ENCODE measurements around the gene CC2D2B. TPM values are rescaled to one million over a fixed set of nuclear protein-coding genes. Genes with fewer than 3 reads are reported as not detected.

Gene CC2D2B
- total and polyA plus RNA-seq, 2 of the 13 experiments (the other 11 are each of a cell fraction or from before 2014, with no cell fraction given): 0.20 TPM; not detected in 1

DNA sequence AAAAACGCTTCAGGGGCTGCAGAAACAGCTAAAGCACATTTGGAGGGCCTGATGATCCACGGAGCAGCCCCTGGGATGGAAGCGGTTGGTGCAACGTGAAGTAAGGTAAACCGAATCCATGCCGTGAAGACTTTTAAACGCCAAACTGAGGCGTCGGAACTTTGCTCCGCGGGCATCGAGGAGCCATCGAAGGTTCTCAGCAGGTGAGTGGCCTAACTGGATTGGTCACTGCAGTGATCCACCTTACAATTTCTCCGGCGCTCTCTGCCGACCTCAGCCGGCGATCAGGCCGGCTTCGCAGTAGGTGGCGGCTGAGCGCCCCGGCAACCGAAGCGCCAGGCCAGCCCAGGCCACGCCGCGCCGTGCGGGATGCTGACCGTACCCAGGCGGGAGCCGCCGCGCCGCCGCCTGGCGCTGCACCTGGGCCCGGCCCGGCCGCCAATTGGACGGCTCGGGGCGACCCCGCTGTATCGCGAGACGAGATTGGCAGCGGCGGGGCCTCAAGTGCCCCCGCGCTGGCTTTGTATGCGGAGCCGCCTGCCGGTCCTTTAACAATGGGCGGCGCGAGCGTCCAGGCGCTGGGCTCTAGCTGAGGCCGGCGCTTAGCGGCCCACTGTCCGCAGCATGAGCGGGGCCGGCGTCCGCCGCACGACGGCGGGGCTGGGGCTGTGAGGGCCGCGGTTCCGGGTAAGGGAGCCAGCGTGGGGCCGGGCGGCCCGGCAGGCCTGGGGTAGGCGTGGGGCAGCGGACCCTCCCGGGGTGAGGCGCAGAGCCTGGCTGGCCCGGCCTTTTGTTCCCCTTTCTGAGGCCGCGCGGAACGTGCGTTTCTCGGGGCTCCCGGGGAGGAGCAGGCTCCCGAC is 135.5 kb downstream of the CC2D2B start, which contains the start of gene CCNJ (continued):
- TF ChIP-seq, protein P1, sequence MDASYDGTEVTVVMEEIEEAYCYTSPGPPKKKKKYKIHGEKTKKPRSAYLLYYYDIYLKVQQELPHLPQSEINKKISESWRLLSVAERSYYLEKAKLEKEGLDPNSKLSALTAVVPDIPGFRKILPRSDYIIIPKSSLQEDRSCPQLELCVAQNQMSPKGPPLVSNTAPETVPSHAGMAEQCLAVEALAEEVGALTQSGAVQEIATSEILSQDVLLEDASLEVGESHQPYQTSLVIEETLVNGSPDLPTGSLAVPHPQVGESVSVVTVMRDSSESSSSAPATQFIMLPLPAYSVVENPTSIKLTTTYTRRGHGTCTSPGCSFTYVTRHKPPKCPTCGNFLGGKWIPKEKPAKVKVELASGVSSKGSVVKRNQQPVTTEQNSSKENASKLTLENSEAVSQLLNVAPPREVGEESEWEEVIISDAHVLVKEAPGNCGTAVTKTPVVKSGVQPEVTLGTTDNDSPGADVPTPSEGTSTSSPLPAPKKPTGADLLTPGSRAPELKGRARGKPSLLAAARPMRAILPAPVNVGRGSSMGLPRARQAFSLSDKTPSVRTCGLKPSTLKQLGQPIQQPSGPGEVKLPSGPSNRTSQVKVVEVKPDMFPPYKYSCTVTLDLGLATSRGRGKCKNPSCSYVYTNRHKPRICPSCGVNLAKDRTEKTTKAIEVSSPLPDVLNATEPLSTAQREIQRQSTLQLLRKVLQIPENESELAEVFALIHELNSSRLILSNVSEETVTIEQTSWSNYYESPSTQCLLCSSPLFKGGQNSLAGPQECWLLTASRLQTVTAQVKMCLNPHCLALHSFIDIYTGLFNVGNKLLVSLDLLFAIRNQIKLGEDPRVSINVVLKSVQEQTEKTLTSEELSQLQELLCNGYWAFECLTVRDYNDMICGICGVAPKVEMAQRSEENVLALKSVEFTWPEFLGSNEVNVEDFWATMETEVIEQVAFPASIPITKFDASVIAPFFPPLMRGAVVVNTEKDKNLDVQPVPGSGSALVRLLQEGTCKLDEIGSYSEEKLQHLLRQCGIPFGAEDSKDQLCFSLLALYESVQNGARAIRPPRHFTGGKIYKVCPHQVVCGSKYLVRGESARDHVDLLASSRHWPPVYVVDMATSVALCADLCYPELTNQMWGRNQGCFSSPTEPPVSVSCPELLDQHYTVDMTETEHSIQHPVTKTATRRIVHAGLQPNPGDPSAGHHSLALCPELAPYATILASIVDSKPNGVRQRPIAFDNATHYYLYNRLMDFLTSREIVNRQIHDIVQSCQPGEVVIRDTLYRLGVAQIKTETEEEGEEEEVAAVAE (CRISPR knock-in tag; IDR thresholded peaks at IDR 0.05; ENCODE audit: borderline replicate concordance): peak; percentile 99
- TF ChIP-seq CBX2 (IDR thresholded peaks at IDR 0.05; ENCODE audit: low read depth, low read length) (no peak), CBX2 (CRISPR knock-in tag; IDR thresholded peaks at IDR 0.05; ENCODE audit: low read depth) (no peak), GTF2F1 (IDR thresholded peaks at IDR 0.05; ENCODE audit: low read length) (no peak), GMEB2 (CRISPR knock-in tag; IDR thresholded peaks at IDR 0.05; ENCODE audit: low read depth) (no peak), FOXM1 (CRISPR knock-in tag; IDR thresholded peaks at IDR 0.05) (peak; percentile 7; the same call in 1 of the 2 replicates), GLMP (CRISPR knock-in tag; IDR thresholded peaks at IDR 0.05; ENCODE audit: borderline replicate concordance) (no peak), TP53 (CRISPR knock-in tag; conservative IDR thresholded peaks at IDR 0.05) (no peak), ZNF775 (CRISPR knock-in tag; IDR thresholded peaks at IDR 0.05; ENCODE audit: borderline replicate concordance) (0 out of 2 replicates have a peak, but pooled peaks have one; percentile 36), MTA3 (CRISPR knock-in tag; IDR thresholded peaks at IDR 0.05) (no peak), ZNF383 (CRISPR knock-in tag; IDR thresholded peaks at IDR 0.05; ENCODE audit: borderline replicate concordance) (no peak), FOXK1 (CRISPR knock-in tag; IDR thresholded peaks at IDR 0.05; ENCODE audit: borderline replicate concordance, low read depth) (no peak; the same call in 1 of the 2 replicates), ZNF225 (CRISPR knock-in tag; IDR thresholded peaks at IDR 0.05) (no peak; the same call in 1 of the 2 replicates), FOXA1 (IDR thresholded peaks at IDR 0.05) (no peak), FOXA1 (CRISPR knock-in tag; IDR thresholded peaks at IDR 0.05) (no peak), POLR2AphosphoS5 (IDR thresholded peaks at IDR 0.05; ENCODE audit: low read depth, low read length) (peak; percentile 79), MIXL1 (CRISPR knock-in tag; IDR thresholded peaks at IDR 0.05) (no peak), NR2F6 (IDR thresholded peaks at IDR 0.05) (no peak), NR2F6 (CRISPR knock-in tag; IDR thresholded peaks at IDR 0.05) (no peak), NCOA1 (CRISPR knock-in tag; IDR thresholded peaks at IDR 0.05) (0 out of 2 replicates have a peak, but pooled peaks have one; percentile 14)
- TF ChIP-seq, protein P2, sequence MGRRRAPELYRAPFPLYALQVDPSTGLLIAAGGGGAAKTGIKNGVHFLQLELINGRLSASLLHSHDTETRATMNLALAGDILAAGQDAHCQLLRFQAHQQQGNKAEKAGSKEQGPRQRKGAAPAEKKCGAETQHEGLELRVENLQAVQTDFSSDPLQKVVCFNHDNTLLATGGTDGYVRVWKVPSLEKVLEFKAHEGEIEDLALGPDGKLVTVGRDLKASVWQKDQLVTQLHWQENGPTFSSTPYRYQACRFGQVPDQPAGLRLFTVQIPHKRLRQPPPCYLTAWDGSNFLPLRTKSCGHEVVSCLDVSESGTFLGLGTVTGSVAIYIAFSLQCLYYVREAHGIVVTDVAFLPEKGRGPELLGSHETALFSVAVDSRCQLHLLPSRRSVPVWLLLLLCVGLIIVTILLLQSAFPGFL (CRISPR knock-in tag; IDR thresholded peaks at IDR 0.05): no peak
- TF ChIP-seq, protein P3, sequence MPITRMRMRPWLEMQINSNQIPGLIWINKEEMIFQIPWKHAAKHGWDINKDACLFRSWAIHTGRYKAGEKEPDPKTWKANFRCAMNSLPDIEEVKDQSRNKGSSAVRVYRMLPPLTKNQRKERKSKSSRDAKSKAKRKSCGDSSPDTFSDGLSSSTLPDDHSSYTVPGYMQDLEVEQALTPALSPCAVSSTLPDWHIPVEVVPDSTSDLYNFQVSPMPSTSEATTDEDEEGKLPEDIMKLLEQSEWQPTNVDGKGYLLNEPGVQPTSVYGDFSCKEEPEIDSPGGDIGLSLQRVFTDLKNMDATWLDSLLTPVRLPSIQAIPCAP (CRISPR knock-in tag; IDR thresholded peaks at IDR 0.05; ENCODE audit: low read depth): no peak
